NCI-H82 treated with DMSO at 0.1 percent for 48 hours (cell line): ENCODE measurements around the gene BIRC7.
"Not testable (repeated sequence)": the region's sequence is repeated elsewhere in the genome, so short reads cannot be mapped to it uniquely, and the experiment has no call there.

Source experiments
- DNase-seq: peaks from one replicate; lab custom pipeline; 2025; ENCODE audit not compliant: unreplicated experiment; lab: John Stamatoyannopoulos, UW

The BIRC7 gene

DNA sequence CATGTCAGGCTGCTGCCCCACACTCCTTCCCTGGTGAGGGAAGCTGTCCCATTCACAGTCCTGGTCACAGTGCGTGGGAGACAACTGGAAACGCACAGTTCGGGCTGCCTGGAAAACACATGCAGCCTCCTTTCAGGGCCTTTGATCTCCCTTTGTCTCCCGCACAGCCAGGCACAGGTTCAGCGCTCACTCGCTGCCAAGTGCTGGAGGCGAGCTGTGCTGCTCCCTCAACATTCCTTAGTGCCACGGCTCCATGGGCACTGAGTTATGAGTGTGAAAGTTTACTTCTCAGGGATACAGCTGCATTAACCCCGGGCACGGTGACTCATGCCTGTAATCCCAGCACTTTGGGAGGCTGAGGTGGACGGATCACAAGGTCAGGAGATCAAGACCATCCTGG, 28.8 kb upstream of the BIRC7 start:
- DNase-seq, result no peak

DNA sequence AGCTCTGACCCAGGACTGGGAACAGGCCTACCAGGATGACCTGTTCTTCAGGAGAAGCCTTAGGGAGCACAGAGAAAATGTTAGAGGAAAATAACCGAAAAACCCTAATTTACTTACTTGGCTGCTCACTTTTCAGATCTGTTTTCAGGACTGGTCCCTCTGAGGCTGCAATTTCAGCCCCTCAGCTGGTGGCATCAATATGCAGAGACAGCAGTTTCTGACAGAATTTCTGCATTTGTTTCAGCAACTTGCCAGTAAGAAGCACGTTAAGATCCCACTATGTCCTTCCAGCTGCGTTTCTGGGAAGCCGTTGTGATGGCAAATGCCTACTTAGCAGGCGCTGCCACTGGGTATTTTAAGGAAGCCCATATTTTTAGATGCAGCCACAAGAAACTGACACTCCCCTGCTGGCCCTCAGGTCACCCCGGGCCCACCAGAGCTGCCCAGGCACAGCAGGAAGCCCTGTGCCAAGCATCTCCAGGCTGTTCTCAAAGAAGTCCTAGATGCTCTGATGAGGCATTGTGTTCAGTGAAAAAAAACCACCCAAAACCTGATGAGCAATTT, 27.3 kb upstream of the BIRC7 start:
- no peak for DNase-seq

DNA sequence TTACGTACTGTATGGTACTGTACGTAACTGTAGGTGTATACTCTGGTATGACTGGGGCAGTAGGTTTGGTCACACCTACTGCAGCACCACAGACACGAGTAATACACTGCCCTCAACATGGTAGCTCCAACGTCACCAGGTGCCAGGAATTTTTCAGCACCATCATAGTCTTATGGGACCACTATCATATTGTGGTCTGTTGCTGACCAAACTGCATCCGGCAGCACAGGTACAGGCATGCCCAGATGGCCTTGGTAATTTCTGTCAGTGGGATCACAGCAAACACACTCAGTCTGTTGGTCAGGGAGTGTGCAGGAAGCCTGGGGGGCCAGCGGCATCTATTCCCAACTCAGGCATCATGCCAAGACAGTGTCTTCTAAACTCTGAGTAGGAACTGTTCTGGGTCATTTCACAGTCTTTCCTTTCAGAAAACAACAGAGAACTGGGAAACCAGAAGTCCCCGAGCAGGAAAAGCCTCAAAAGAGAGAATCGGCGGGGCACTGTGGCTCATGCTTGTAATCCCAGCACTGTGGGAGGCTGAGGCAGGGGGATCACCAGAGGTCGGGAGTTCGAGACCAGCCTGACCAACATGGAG, 25.6 kb upstream of the BIRC7 start:
- DNase-seq, result no peak

DNA sequence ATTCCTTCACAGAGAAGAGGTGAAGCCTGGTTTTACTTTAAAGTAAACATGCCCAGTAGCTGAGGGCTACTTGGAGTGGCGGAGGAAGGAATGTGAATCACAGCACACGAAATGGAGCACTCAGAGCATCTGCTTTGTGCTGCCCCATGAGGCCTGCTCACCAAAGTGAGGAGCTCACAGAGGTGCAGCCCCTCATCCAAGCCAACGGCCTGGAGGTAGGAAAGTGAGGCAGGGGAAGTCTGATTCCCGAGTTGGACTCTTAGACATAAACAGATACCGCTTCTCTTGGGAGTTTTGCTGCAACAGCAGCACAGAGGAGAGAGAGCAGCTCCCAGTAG, 23.3 kb upstream of the BIRC7 start:
- DNase-seq, result no peak

DNA sequence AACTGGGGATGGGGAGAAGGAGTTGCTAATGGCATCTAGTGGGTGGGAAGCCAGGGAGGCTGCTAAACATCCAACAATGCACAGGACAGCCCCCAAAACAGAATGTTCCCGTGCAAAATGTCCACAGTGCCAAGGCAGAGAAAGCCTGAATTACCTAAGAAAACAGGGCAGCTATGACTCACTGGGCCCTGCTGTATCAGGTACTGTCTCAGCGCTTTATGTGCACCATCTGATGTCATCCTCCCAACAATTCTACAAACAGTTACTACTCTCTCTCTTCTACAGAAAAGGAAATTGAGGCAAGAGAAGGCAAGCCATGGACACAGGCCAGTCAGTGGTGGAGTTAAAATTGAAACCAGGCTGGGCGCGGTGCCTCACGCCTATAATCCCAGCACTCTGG, 22.9 kb upstream of the BIRC7 start:
- DNase-seq, result no peak

DNA sequence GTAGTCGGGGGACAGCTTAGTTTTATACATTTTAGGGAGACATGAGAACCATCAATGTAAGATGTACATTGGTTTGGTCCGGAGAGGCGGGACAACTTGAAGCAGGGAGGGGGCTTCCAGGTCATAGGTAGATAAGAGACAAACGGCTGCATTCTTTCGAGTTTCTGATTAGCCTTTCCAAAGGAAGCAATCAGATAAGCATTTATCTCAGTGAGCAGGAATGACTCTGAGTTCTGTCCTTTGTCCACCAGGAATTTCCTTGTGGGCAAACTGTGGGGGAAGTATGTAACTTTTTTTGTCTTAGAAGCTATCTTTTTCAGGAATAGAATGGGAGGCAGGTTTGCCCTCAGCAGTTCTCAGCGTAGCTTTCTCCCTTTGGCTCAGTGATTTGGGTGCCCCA, 21.2 kb upstream of the BIRC7 start:
- no peak for DNase-seq

DNA sequence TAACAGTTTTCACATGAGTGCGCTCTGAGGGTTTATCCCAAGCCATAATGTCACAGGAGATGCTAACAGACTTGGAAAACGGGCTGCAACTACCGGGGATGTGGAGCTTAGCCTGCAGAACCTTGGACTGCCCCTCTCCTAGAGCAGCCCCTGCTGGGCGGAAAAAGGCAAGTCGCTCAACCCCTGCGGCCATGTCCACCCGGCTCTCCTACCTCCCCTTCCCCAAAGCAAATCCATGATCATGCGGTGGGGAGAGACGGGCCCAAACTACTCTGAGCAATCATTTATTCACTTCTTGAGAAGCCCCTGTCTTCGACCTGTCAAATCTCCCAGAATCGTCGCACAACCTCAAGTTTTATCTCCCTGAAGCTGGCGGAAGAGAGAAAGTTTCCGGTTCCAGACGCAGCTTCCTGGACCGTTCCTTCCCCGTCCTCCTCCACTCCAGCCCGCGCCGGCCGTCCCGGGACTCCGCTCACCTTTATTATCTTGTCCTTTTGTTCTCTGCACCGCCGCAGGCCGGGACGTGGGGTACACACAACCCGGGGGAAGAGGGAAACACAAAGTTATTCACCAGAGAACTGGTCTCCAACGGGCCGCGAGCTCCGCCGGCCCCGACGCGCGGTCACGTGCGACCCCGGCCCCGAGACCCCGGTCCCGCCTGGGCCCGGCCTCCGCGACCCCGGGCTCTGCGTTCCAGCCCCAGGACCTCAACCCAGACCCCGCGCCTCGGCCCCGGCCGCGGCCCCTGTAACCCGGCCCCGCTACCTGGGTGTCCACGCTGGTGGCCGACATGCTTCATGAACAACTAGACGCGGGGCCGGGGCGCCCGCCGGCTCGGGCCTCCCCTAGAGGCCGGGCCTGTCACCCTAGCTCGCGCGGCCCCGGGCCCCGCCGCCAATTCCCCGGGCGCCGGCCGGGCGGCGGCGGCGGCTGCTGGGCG, 20.3 kb upstream of the BIRC7 start:
- DNase-seq, result no peak

DNA sequence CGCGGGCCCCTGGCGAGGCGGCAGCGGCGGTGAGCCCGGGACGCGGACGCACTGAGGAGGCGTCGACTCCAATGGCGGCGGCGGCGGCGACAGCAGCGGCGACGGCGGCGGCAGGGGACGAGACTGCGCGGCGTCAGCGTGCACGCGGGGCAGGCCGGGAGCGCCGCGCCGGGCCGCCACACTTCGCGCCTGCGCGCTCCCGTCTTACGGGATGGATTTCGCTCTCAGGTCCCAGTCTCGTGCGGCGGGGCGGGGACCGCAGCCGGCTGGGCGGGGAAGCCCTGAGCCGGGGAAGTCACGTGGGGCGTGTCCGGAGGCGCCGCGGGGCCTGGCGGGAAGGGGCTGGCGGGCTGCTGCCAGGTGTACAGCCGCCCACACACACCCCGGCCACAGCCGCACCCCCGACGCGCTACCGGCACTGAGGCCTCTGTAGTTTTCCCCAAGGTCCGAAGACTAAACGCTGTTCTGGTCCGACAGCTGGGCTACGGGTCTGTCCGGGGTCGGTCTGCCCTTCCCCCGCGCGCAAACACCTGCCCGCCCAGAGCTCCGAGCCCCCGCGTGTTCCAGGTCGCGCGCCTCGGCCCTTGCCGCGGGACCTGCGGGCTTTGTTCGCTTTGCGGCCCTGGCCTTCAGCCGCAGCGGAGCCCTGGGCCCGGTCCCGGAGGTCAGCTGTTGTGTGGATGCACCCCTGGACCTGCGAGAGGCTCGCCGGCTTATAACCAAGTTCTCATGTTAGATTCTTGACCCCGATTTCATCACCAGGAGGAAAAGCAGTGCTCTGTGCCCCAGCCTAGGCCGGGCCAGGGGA, 19.5 kb upstream of the BIRC7 start, which contains the start of gene YTHDF1:
Gene YTHDF1 (minus strand): TSS at position 91 of the 808 bp plus-strand sequence. CDS start 239 bp downstream, outside the sequence.
- DNase-seq, result peak; percentile 90

DNA sequence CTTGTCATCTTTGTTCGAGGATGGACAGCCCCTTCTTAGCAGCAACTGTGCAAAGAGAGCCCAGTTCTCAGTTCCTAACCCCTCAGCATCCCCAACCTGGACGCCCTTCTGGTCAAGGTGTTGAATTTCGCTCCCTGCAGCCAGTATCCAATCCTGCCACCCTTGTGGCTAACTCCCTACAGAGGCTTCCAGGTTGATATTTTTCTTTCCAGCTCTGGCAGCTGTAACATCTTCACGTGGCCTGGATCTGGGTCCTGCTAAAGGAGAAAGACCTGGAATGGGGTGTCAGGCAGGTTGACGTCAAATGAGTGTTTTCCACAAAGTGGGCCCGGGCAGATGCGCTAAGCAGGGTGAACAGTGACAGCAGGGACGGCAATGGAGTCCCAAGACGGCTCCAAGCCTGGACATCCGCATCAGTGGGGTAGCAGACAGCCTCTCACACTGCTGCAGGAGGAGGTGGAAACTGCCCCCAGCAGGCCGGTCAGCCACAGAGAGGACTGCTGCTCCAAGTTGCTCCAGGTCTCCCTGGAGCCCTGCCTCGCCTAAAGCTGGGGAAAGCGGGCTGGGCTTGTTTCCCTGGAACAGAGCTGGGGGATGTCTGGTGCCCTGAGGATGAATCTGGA, 18.7 kb upstream of the BIRC7 start:
- DNase-seq, result no peak

DNA sequence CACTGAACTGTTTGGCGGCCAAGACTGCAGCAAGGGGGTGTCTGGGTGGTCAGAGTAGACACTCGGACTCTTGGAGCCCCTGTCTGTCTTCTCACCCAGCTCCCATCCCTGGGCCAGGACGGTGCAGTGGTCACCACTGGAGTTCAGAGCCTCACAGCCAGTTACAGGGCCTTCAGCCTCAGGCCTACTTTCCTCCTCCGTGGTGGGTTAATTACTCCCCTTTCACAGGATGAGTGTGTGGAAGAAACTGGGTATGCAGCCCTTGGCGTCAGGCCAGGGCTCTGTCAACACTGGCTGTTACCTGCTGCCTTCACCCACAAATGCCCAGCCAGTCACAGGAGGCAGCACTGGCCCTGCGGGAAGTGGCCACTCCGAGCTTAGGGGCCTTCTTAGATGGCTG, 18.0 kb upstream of the BIRC7 start:
- no peak for DNase-seq

DNA sequence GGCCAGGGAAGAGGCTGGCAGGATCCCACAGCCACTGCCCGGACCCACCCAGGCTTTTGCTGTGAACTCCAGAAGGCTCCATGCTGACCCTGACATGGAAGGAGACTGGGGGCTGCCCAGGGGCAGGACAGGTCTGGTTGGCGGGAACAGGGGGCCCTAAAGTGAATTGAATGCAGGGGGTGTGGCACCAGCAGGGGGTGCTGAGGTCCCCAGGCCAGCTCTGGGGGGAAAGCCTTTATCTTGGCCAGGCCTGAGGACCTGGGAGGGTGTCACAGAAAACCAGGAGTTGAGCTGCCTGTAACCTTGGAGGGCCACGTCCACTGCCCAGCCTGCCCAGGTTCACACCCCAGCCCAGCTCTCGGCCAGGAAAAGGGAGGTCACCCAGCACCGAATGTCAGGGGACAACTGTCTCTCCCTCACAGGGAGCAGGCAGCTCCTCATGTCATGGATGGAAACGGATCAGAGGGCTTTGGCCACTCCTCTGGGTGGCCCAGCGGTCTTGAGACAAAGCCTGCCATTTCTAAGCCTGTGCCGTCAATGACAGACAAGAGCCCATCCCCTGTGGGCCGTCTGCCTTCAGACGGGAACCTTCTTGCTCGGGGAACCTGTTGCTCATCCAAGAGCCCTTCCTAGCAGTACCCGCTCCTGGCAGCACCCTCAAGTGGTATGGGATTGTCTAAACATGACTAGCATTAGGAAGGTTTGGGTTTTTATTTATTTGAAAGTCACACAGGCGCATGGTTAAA, 16.8 kb upstream of the BIRC7 start:
- no peak for DNase-seq

DNA sequence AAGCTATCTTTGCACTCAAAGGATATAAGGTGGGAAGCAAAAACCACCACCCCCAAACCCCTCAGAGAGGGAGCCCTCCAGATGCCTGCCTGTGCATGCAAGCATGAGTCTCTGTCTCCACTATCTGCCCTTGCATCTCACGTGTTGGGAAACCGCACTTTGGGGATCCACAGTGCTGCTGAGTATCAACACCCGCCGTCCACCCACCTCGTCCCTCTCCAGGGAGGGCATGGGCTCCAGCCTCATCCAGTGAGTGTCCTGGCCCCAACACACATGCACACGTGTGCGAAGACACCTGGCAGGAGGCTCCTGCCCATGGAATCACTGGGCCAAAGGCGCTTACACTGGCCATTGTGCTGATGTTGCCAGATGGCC, 16.3 kb upstream of the BIRC7 start:
- DNase-seq, result no peak

DNA sequence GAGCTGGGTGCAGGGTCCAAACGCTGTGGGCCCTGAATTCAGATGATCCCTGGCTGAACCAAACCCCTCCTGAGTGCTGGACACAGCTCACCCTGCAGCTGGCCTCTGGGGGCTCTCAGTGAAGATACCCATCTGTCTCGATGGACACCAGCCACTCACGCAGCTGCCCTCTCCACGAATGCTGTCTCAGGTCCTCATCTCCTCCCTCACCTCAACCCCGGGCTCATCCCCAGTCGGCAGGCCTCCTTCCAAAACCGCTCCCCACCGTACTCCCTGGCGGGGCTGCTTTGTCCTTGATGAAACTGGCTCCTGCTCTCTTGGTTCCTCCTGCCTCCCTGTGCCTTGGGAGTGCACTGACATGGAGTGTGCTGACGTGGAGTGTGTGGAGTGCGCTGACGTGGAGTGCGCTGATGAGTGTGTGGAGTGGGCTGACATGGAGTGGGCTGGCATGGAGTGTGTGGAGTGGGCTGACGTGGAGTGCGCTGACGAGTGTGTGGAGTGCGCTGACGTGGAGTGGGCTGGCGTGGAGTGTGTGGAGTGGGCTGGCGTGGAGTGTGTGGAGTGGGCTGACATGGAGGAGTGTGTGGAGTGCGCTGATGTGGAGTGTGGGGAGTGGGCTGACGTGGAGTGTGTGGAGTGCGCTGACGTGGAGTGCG, 15.7 kb upstream of the BIRC7 start:
- DNase-seq, result no peak

DNA sequence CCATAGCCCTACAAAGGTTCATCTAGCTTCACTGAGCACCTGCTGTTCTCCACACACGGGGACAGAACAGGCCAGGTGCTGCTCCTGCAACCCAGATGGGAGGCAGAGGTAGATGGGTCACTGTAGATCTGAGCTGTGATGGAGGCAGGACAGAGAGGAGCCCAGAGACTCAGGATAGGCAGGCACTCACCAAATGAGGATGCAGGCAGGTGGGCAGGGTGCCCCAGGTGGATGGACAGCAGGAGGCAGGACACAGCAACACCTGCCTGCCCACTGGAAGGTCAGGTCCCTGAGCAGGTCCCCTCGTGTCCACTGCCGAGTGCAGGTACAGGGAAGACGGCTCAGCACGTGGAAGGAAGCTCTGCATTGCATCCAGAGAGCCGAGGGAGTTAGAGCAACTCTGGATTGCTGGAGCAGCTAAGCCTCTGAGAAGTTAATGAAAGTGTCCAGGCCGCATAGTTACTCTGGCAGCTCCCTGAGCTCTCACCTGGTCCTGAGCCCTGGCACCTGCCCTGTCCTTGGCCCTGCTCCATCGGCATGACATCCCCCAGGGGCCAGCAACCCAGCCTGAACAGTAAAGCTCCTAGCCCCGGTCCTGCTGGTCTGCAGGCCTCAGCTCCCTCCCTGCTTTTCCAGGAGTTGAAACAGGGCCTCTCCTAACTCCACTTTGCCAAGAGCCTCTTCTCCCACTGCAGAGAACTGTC, 14.9 kb upstream of the BIRC7 start:
- no peak for DNase-seq

DNA sequence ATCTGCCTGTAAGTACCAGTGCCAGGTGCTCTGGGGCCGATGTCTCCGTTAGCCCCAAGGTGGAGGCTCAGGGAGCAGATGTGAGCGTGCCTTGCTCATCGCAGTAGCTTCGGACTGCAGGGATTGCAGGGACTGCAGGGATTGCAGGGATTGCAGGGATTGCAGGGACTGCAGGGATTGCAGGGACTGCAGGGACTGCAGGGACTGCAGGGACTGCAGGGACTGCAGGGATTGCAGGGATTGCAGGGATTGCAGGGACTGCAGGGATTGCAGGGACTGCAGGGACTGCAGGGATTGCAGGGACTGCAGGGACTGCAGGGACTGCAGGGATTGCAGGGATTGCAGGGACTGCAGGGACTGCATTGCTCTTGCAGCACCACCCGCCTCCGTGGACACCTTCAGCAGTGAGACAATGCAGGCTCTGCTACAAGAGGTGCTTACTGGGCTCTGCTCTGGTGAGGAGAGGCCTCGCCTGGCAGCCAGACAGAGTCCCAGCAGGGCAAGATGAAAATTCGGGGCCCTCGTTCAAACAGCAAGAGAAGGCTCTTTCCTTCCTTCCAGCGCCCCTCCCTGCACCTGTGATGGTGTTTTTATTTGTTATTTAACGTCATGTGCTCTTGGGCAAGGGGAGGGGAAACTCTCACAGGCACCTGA, 14.2 kb upstream of the BIRC7 start:
- DNase-seq, result not testable (repeated sequence)

DNA sequence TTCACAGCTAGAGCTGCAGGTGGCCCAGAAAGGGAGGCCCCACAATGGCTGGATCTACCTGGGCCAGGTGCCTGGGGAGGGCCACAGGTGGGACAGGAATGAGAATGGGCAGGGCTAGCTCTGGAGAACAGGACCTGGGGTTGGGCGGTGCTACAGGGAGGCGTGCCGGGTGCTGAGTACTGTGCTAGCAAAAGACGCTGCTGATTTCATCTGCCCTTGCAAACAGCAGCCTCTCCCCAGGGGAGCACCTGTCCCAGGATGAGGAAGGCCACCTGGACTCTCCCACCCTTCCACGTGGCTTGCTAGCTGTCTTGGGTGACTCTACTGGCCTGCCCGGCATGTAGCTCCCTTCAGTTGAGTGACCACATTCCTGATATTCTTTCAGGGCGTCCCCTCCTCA, 13.2 kb upstream of the BIRC7 start:
- DNase-seq, result no peak

DNA sequence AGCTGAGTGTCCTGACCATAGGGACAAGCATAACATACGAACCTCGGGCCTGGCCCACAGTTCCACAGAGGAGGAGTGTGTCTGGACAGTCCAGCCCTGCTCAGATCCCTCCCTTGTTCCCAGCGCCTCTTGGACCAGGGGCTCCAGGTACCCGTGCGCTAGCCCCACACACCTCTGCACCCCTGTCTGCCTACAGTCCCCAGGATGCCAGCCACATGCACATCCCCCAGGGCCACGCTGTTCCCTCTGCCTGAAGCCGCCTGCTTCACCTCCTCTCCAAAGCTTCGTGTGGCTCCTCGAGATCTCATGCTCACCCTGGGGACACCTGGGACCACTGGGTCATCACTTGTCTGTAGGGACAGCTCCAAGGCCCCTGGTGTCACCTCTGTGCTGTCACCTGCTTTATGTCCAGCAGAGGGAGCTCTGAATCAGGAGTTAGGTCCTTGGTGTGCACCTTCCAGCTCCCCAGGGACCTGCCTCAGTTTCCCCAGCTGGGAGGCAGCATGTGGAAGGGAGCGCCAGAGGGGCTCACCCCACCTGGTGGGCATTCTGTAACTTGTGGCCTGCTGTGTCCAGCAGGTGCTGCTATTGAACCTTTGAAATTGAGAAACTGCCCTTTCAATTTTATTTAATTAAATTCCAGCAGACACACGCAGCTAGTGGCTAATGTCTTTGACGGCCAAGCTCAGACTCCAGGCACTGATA, 12.4 kb upstream of the BIRC7 start:
- no peak for DNase-seq

DNA sequence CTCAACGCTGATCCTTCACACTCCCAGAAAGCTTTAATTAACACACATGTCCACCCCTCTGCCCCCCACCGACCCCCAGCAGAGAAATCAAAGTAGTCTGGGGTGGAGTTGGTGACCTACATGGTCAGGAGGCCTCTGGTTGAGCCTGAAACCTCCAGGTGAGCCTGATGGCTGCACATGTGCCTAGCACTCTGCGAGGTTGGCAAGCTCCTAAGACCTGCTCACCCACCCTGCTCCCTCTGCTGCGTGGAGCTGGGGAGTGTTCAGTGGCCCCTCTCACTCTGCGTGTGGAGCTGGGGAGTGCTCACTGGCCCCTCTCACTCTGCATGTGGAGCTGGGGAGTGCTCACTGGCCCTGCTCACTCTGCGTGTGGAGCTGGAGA, 11.9 kb upstream of the BIRC7 start:
- DNase-seq, result no peak
